ENCODE measurements around the gene LSM14B. TPM values are rescaled to one million over a fixed set of nuclear protein-coding genes. Genes with fewer than 3 reads are reported as not detected.

LSM14B gene
- total RNA-seq, 2 experiments from 2014 or later, result 34.5 to 35.7 TPM

DNA sequence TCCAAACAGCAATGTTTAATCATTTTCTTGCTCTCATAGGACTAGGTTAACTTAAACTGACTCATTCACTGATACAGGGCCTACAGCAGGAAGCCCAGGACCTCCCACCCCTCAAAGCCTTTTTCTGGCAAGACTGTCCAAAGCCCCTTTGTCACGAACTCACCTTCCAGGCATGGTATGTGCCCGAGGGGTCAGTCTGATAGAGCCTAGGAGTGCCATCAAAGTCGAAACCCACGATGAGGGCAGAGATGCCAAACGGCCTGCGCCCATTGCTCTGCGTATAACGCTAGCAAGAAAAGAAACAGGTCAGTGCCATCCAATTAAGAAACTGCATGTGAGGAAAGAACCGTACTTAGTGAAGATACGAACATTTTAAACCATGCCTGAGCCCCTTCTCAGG, 16.6 kb downstream of the LSM14B start:
- H3K4me1 ChIP-seq (ENCODE audit: insufficient read depth, low read length), result peaks cover 31% of the 10 kb centered on the region
- intact Hi-C loops (cut with DNase I, micrococcal nuclease), result loop anchor here in 1 of 2 experiments (5.0 kb wide), 1 partner anchor 72 kb away; the partner anchor contains the start of gene TAF4
- TF ChIP-seq CTCF (IDR thresholded peaks at IDR 0.05), result no peak
- no peaks in the 10 kb centered on the region for H3K9me3 ChIP-seq (ENCODE audit: control insufficient read depth in 1 of 2, insufficient read depth in 1 of 2, low read length in 2 of 2)
- H3K27ac ChIP-seq (ENCODE audit: low read depth in 1 of 2, low read length in 2 of 2), result no peak overlapping the region
- DNase-seq, result no peak
- no peak overlapping the region for H3K4me3 Mint-ChIP-seq
- ATAC-seq (ENCODE audit: poor library complexity), result no peak
- H3K9me3 Mint-ChIP-seq, result no peaks in the 10 kb centered on the region
- H3K36me3 ChIP-seq (ENCODE audit: insufficient read depth, low read length), result peaks cover 64% of the 10 kb centered on the region
- CTCF ChIA-PET, result no interaction called here
- no peaks in the 10 kb centered on the region for H3K27me3 ChIP-seq (ENCODE audit: control insufficient read depth in 1 of 2, insufficient read depth in 2 of 2, low read length in 2 of 2)
- POLR2A ChIA-PET, result interaction anchor here (1.2 kb wide), 1 partner anchor 128 kb away, joined by 4 read pairs; no protein-coding TSS in a partner anchor
- peaks cover 83% of the 10 kb centered on the region for H3K36me3 Mint-ChIP-seq (ENCODE audit: low read depth)
- H3K4me1 Mint-ChIP-seq (ENCODE audit: low read depth), result peaks cover 54% of the 10 kb centered on the region
- no peak overlapping the region for H3K4me3 ChIP-seq (ENCODE audit: low read length)
- H3K27me3 Mint-ChIP-seq, result no peaks in the 10 kb centered on the region
- peak overlapping the region; percentile 96 for H3K27ac Mint-ChIP-seq

DNA sequence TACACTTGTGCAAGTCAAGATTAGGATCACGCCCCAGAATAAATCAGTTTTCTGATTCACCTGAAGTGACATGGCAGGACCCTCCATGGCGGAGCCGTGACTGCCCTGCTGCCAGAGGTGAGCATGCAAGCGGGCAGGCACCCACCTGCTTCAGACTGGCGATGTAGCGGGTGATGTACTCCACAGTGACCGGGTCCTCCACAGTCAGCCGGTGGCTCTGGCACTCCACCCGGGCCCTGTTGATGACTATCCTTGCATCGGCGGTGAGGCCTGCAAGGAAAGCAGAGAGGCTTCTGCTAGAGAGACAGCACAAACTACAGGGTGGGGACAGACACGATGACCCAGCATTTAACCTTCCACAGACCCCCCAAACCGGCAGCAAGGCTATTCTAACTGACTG, 17.4 kb downstream of the LSM14B start:
- Mint-ChIP-seq H3K27ac (peak overlapping the region; percentile 96), H3K9me3 (no peaks in the 10 kb centered on the region), H3K36me3 (ENCODE audit: low read depth) (peaks cover 81% of the 10 kb centered on the region), H3K27me3 (no peaks in the 10 kb centered on the region), H3K4me3 (peak overlapping the region; percentile 25), H3K4me1 (ENCODE audit: low read depth) (peaks cover 54% of the 10 kb centered on the region)
- H3K4me3 ChIP-seq (ENCODE audit: low read length), result no peak overlapping the region
- no peak overlapping the region for H3K27ac ChIP-seq (ENCODE audit: low read depth in 1 of 2, low read length in 2 of 2)
- ATAC-seq (ENCODE audit: poor library complexity) (no peak), DNase-seq (no peak)
- ChIA-PET POLR2A (interaction anchor here (1.2 to 6.5 kb wide), 2 partner anchors 19 to 129 kb away, joined by 4 to 78 read pairs; partner anchors contain the start of gene LSM14B), CTCF (no interaction called here)
- peaks cover 30% of the 10 kb centered on the region for H3K4me1 ChIP-seq (ENCODE audit: insufficient read depth, low read length)
- H3K9me3 ChIP-seq (ENCODE audit: control insufficient read depth in 1 of 2, insufficient read depth in 1 of 2, low read length in 2 of 2), result no peaks in the 10 kb centered on the region
- peaks cover 59% of the 10 kb centered on the region for H3K36me3 ChIP-seq (ENCODE audit: insufficient read depth, low read length)
- TF ChIP-seq CTCF (IDR thresholded peaks at IDR 0.05), result no peak
- intact Hi-C loops (cut with DNase I, micrococcal nuclease), result loop anchor here in 1 of 2 experiments (5.0 kb wide), 2 partner anchors 43 to 72 kb away; partner anchors contain the start of genes MTG2 and TAF4
- no peaks in the 10 kb centered on the region for H3K27me3 ChIP-seq (ENCODE audit: control insufficient read depth in 1 of 2, insufficient read depth in 2 of 2, low read length in 2 of 2)

GRCh38 chr20:62141043-62141396, 18.7 kb downstream of the LSM14B start:
- H3K27me3 Mint-ChIP-seq, result no peaks in the 10 kb centered on the region
- H3K4me1 Mint-ChIP-seq (ENCODE audit: low read depth), result peaks cover 68% of the 10 kb centered on the region
- H3K36me3 Mint-ChIP-seq (ENCODE audit: low read depth), result peaks cover 72% of the 10 kb centered on the region
- ChIA-PET CTCF (interaction anchor here (1.3 to 1.8 kb wide), 2 partner anchors 17 to 130 kb away, joined by 4 to 8 read pairs; no protein-coding TSS in a partner anchor), POLR2A (interaction anchor here (0.8 to 6.5 kb wide), 5 partner anchors 18 to 130 kb away, joined by 4 to 78 read pairs (median 7); partner anchors contain the start of genes LSM14B, MTG2 and TAF4)
- Histone ChIP-seq H3K4me3 (ENCODE audit: low read length) (no peak overlapping the region), H3K27ac (ENCODE audit: low read depth in 1 of 2, low read length in 2 of 2) (peak overlapping the region; percentile 35 to 50), H3K9me3 (ENCODE audit: control insufficient read depth in 1 of 2, insufficient read depth in 1 of 2, low read length in 2 of 2) (no peaks in the 10 kb centered on the region), H3K36me3 (ENCODE audit: insufficient read depth, low read length) (peaks cover 45% of the 10 kb centered on the region), H3K27me3 (ENCODE audit: control insufficient read depth in 1 of 2, insufficient read depth in 2 of 2, low read length in 2 of 2) (no peaks in the 10 kb centered on the region), H3K4me1 (ENCODE audit: insufficient read depth, low read length) (peaks cover 42% of the 10 kb centered on the region)
- intact Hi-C loops (cut with DNase I, micrococcal nuclease), result loop anchor here in 1 of 2 experiments (5.0 kb wide), 1 partner anchor 41 kb away; the partner anchor contains the start of gene MTG2
- TF ChIP-seq CTCF (IDR thresholded peaks at IDR 0.05), result no peak
- peak overlapping the region; percentile 96 for H3K27ac Mint-ChIP-seq
- peak overlapping the region; percentile 95 for H3K4me3 Mint-ChIP-seq
- ATAC-seq (ENCODE audit: poor library complexity) (no peak), DNase-seq (no peak)
- H3K9me3 Mint-ChIP-seq, result no peaks in the 10 kb centered on the region
